GM23248 (cell line): ENCODE measurements around the gene RASAL3.

Experiments used
- EZH2 ChIP-seq: fragments of 200-600 bp; sonication (generic); IDR thresholded peaks from 2 replicates; pipeline ENCODE4 v1.6.1; 2018; ENCODE audit warnings: antibody characterized with exemption, mild to moderate bottlenecking; ENCODE audit not compliant: insufficient read depth, poor library complexity, severe bottlenecking
- EZH2phosphoT487 ChIP-seq: fragments of 200-600 bp; sonication (generic); IDR thresholded peaks from 2 replicates; pipeline ENCODE4 v1.6.1; 2018; ENCODE audit warnings: antibody characterized with exemption, moderate library complexity, mild to moderate bottlenecking, low read depth; ENCODE audit not compliant: insufficient read depth

GRCh38 chr19:15443838-15444237 lies 20.5 kb downstream of the RASAL3 start:
- no peak for TF ChIP-seq EZH2phosphoT487
- TF ChIP-seq EZH2: no peak
